Osteocyte (in vitro differentiated cells): ENCODE measurements around the gene BCL3. TPM values are rescaled to one million over a fixed set of nuclear protein-coding genes. Genes with fewer than 3 reads are reported as not detected.

Experiments
- DNase-seq: peaks from one replicate; pipeline ENCODE4 v3.0.0; 2021; ENCODE audit warnings: mixed read lengths; ENCODE audit not compliant: unreplicated experiment; ENCODE audit errors: extremely low spot score
- H3K27ac Mint-ChIP-seq: one replicate; pipeline ENCODE4 v1.8.0; 2021; ENCODE audit warnings: mild to moderate bottlenecking, mixed read lengths; ENCODE audit not compliant: unreplicated experiment
- H3K27me3 Mint-ChIP-seq: one replicate; pipeline ENCODE4 v1.8.0; 2021; ENCODE audit warnings: mixed read lengths; ENCODE audit not compliant: unreplicated experiment
- H3K36me3 Mint-ChIP-seq: one replicate; pipeline ENCODE4 v1.8.0; 2021; ENCODE audit warnings: mixed read lengths; ENCODE audit not compliant: unreplicated experiment
- H3K4me1 Mint-ChIP-seq: one replicate; pipeline ENCODE4 v1.8.0; 2021; ENCODE audit warnings: mixed read lengths; ENCODE audit not compliant: unreplicated experiment
- H3K4me3 Mint-ChIP-seq: one replicate; pipeline ENCODE4 v1.8.0; 2021; ENCODE audit warnings: mild to moderate bottlenecking, moderate library complexity, mixed read lengths; ENCODE audit not compliant: unreplicated experiment
- H3K9me3 Mint-ChIP-seq: one replicate; pipeline ENCODE4 v1.8.0; 2021; ENCODE audit warnings: mixed read lengths; ENCODE audit not compliant: unreplicated experiment
- total RNA-seq: library from RNA; stranded (reverse); gene quantifications from 2 replicates; pipeline ENCODE4 v1.2.1, GENCODE V29; 2021
- TF ChIP-seq, protein P1 (sequence below): fragments of 200-600 bp; sonication (generic); IDR thresholded peaks from 2 replicates; pipeline ENCODE4 v1.5.0; 2021; ENCODE audit warnings: antibody characterized with exemption, mild to moderate bottlenecking, moderate library complexity

The BCL3 gene
- total RNA-seq, 1 donor from 2014 or later: 15.3 TPM

DNA sequence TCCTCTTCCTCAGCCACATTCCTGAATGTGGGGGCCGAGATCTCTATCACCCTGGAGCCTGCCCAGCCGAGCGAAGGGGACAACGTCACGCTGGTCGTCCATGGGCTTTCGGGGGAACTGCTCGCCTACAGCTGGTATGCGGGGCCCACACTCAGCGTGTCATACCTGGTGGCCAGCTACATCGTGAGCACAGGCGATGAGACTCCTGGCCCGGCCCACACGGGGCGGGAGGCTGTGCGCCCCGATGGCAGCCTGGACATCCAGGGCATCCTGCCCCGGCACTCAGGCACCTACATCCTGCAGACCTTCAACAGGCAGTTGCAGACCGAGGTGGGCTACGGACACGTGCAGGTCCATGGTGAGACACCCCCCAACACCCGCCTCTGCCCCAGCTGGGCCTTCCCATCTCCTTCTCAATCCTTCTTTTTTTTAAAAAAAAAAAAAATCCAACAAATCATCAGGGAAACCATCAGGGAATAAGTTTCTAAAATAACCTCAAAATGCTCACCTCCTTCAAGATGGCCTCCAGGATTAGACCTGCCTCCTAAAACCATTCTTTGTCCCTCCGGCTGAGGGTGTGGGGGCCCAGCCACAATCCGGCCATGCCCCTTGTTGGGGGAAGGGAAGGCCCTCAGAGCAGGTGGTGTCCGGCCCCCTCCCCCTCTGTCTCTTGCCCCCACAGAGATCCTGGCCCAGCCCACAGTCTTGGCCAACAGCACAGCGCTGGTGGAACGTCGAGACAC lies 45.0 kb upstream of the BCL3 start:
- Mint-ChIP-seq H3K4me3 (no peak overlapping the region), H3K4me1 (no peaks in the 10 kb centered on the region), H3K27me3 (no peaks in the 10 kb centered on the region), H3K27ac (no peak overlapping the region), H3K36me3 (no peaks in the 10 kb centered on the region), H3K9me3 (no peaks in the 10 kb centered on the region)
- DNase-seq: no peak
- TF ChIP-seq, protein P1, sequence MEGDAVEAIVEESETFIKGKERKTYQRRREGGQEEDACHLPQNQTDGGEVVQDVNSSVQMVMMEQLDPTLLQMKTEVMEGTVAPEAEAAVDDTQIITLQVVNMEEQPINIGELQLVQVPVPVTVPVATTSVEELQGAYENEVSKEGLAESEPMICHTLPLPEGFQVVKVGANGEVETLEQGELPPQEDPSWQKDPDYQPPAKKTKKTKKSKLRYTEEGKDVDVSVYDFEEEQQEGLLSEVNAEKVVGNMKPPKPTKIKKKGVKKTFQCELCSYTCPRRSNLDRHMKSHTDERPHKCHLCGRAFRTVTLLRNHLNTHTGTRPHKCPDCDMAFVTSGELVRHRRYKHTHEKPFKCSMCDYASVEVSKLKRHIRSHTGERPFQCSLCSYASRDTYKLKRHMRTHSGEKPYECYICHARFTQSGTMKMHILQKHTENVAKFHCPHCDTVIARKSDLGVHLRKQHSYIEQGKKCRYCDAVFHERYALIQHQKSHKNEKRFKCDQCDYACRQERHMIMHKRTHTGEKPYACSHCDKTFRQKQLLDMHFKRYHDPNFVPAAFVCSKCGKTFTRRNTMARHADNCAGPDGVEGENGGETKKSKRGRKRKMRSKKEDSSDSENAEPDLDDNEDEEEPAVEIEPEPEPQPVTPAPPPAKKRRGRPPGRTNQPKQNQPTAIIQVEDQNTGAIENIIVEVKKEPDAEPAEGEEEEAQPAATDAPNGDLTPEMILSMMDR: no peak

DNA sequence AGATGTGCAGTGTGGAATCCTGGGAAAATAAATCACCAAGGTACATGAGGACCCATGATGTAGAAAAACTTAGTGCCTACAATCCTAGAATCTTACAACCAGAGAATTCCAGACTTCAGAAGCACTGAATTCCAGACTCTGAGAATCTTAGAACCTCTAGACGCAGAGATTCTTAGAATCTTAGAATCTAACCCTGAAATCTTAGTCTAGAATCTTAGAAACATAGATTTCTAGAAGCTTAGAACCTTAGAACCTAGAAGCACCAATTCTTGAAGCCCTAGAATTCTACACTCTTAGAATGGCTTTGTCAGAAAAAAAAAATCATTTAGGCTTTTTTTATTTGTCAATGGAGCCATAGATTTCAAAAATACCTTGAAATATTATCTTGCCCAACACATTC lies 43.5 kb upstream of the BCL3 start:
- H3K27ac Mint-ChIP-seq: no peak overlapping the region

DNA sequence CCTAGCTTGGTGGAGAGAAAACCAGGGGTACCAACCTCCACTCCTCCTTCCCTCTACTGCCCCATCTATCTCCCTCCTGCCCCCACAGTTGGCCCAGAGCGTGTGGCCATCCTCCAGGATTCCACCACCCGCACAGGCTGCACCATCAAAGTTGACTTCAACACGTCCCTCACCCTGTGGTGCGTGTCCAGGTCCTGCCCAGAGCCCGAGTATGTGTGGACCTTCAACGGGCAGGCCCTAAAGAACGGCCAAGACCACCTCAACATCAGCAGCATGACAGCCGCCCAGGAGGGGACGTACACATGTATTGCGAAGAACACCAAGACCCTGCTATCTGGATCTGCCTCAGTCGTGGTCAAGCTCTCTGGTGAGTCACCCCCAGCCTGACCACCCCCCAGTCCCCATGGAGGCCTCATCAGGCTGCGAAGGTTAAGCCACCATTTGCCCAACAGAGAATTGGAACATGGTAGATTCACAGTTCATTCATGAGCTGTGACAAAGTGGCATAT lies 43.0 kb upstream of the BCL3 start:
- TF ChIP-seq, protein P1: no peak
- Mint-ChIP-seq H3K27me3 (no peaks in the 10 kb centered on the region), H3K4me3 (no peak overlapping the region), H3K27ac (no peak overlapping the region), H3K4me1 (no peaks in the 10 kb centered on the region), H3K9me3 (no peaks in the 10 kb centered on the region), H3K36me3 (no peaks in the 10 kb centered on the region)
- DNase-seq: no peak

More for the DNA sequence above, 43.5 kb upstream of the BCL3 start:
- Mint-ChIP-seq H3K9me3 (no peaks in the 10 kb centered on the region), H3K27me3 (no peaks in the 10 kb centered on the region), H3K4me3 (no peak overlapping the region), H3K4me1 (no peaks in the 10 kb centered on the region), H3K36me3 (no peaks in the 10 kb centered on the region)
- TF ChIP-seq, protein P1: no peak
- no peak for DNase-seq

DNA sequence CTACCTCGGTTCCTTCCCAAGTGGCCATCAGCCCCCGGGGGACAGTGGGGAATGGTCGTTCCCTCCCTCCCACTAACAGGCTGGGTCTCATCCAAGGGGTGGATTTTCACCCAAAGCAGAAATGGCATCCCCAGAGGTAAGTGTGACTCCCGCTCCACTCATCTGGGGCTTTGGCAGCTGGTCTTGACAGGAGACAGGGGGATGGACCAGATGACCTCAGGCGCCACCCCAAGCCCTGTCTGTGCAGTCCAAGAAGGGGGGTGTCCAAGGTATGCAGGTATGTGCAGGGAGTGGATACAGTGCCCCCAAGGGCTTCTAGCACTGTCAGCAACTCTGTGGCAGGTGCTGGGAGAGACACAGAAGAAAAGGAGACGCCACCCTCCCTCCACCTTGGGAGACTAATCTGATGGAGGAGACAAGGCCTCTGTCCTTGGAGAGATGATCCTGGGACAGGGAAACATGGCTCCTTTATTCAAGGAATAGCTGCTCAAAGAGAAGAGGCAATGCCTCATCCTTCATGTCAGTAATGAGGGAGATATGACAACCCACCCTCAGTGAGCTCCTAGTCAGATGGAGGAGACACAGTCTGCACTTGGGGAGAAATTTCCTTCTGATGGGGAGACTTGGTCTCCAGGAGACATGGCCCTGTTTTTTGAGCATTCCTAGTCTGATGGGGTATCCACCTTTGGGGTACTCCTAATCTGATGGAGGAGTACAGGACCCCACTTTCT lies 41.8 kb upstream of the BCL3 start:
- H3K36me3 Mint-ChIP-seq: no peaks in the 10 kb centered on the region
- TF ChIP-seq, protein P1: no peak
- H3K4me1 Mint-ChIP-seq: no peaks in the 10 kb centered on the region
- H3K27me3 Mint-ChIP-seq: no peaks in the 10 kb centered on the region
- DNase-seq: no peak
- no peak overlapping the region for H3K4me3 Mint-ChIP-seq
- no peaks in the 10 kb centered on the region for H3K9me3 Mint-ChIP-seq
- H3K27ac Mint-ChIP-seq: no peak overlapping the region

DNA sequence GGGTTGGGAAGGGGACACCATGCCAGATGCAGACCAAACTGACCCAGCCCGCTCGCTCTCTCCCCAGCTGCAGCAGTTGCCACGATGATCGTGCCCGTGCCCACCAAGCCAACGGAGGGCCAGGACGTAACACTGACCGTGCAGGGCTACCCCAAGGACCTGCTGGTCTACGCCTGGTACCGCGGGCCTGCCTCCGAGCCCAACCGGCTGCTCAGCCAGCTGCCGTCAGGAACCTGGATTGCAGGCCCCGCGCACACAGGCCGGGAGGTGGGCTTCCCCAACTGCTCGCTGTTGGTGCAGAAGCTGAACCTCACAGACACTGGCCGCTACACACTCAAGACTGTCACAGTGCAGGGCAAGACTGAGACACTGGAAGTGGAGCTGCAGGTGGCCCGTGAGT lies 40.7 kb upstream of the BCL3 start:
- Mint-ChIP-seq H3K4me3 (no peak overlapping the region), H3K9me3 (no peaks in the 10 kb centered on the region), H3K27me3 (no peaks in the 10 kb centered on the region), H3K36me3 (no peaks in the 10 kb centered on the region), H3K4me1 (no peaks in the 10 kb centered on the region), H3K27ac (no peak overlapping the region)
- DNase-seq: no peak
- TF ChIP-seq, protein P1: no peak
